KMS-11 (cell line): Measurements from ENCODE around the gene MAPKAP1.

ENCODE experiments used
- H2AFZ ChIP-seq: fragments of 200-600 bp; sonication (generic); 2 replicates; pipeline ENCODE4 v1.6.1; 2016; ENCODE audit warnings: antibody characterized with exemption, mixed run types, low read depth
- H3K27ac ChIP-seq: fragments of 200-600 bp; sonication (generic); 2 replicates; pipeline ENCODE4 v1.6.1; 2016; ENCODE audit warnings: mild to moderate bottlenecking, mixed run types
- H3K27me3 ChIP-seq: fragments of 200-600 bp; sonication (generic); 2 replicates; pipeline ENCODE4 v1.6.1; 2017; ENCODE audit warnings: mild to moderate bottlenecking, low read depth, mixed run types, moderate library complexity; ENCODE audit not compliant: insufficient read depth
- H3K36me3 ChIP-seq: fragments of 200-600 bp; sonication (generic); 2 replicates; pipeline ENCODE4 v1.6.1; 2017; ENCODE audit warnings: mild to moderate bottlenecking, mixed run types; ENCODE audit not compliant: insufficient read depth
- H3K4me1 ChIP-seq: fragments of 200-600 bp; sonication (generic); 2 replicates; pipeline ENCODE4 v1.6.1; 2016; ENCODE audit warnings: mild to moderate bottlenecking, low read depth, mixed run types; ENCODE audit not compliant: poor library complexity, severe bottlenecking
- H3K4me2 ChIP-seq: fragments of 200-600 bp; sonication (generic); 2 replicates; pipeline ENCODE4 v1.7.0; 2016; ENCODE audit warnings: mild to moderate bottlenecking, mixed run types
- H3K4me3 ChIP-seq: fragments of 200-600 bp; sonication (generic); IDR thresholded peaks from 2 replicates; pipeline ENCODE4 v1.6.1; 2017; ENCODE audit warnings: low read depth, low read length, mixed read lengths; ENCODE audit not compliant: insufficient read depth
- H3K79me2 ChIP-seq: fragments of 200-600 bp; sonication (generic); 2 replicates; pipeline ENCODE4 v1.6.1; 2016; ENCODE audit warnings: low read depth, mixed run types; ENCODE audit not compliant: insufficient read depth
- H3K9ac ChIP-seq: fragments of 200-600 bp; sonication (generic); 2 replicates; pipeline ENCODE4 v1.6.1; 2016; ENCODE audit warnings: mild to moderate bottlenecking, mixed run types
- H4K20me1 ChIP-seq: fragments of 200-600 bp; sonication (generic); 2 replicates; pipeline ENCODE4 v1.6.1; 2016; ENCODE audit warnings: mild to moderate bottlenecking, mixed run types; ENCODE audit not compliant: insufficient read depth
- TF ChIP-seq, protein P1 (sequence below): fragments of 200-600 bp; sonication (generic); conservative IDR thresholded peaks from 2 replicates; pipeline ENCODE4 v1.6.1; 2017; ENCODE audit warnings: low read depth, mild to moderate bottlenecking, antibody characterized with exemption, low read length, moderate library complexity, mixed read lengths

MAPKAP1 gene

DNA sequence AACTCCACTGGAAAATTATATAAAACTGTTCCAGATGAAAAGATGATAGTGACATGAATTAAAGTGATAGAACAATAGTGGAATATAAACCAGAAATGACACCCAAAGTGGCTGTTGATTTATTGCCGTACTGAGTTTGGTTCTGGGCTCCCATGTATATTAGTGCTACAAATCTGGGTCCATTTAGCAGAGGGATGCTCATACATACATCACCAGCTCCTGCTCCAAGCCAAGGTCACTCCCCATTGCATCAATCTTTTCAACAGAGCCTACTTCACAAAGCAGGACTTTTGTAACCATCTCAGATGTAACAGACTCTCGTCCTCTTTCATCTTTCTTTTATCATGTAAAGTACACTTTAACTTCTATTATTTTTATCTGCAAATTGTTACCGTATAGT lies 236.8 kb downstream of the MAPKAP1 start:
- no peak overlapping the region for H2AFZ ChIP-seq
- H3K9ac ChIP-seq: no peak overlapping the region
- no peaks in the 10 kb centered on the region for H3K27me3 ChIP-seq
- no peaks in the 10 kb centered on the region for H4K20me1 ChIP-seq
- H3K4me3 ChIP-seq: no peak overlapping the region
- no peaks in the 10 kb centered on the region for H3K79me2 ChIP-seq
- TF ChIP-seq, protein P1, sequence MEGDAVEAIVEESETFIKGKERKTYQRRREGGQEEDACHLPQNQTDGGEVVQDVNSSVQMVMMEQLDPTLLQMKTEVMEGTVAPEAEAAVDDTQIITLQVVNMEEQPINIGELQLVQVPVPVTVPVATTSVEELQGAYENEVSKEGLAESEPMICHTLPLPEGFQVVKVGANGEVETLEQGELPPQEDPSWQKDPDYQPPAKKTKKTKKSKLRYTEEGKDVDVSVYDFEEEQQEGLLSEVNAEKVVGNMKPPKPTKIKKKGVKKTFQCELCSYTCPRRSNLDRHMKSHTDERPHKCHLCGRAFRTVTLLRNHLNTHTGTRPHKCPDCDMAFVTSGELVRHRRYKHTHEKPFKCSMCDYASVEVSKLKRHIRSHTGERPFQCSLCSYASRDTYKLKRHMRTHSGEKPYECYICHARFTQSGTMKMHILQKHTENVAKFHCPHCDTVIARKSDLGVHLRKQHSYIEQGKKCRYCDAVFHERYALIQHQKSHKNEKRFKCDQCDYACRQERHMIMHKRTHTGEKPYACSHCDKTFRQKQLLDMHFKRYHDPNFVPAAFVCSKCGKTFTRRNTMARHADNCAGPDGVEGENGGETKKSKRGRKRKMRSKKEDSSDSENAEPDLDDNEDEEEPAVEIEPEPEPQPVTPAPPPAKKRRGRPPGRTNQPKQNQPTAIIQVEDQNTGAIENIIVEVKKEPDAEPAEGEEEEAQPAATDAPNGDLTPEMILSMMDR: no peak
- H3K36me3 ChIP-seq: no peaks in the 10 kb centered on the region
- H3K4me2 ChIP-seq: no peak overlapping the region
- H3K27ac ChIP-seq: no peak overlapping the region
- peaks cover 4% of the 10 kb centered on the region for H3K4me1 ChIP-seq

DNA sequence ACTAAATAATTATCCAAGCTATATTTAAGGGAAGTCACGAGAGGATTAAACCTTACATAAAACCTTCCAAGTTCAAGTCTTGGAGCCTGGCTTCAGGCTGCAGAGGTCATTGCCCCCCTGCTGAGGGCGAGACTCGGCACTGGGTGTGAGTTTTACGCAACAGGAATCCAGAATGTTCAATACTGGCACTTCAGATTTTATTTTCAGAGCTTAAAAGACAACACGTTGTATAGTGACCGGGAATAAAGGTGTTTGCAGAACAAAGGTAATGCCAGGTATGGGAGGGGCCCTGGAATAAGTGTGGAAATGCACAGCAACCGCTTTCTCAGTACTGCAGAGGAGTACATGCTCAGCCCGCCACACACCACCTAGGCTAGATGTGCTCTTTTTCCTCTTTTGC lies 238.4 kb downstream of the MAPKAP1 start:
- Histone ChIP-seq H3K4me1 (no peaks in the 10 kb centered on the region), H3K79me2 (no peaks in the 10 kb centered on the region), H3K4me3 (no peak overlapping the region), H3K27ac (no peak overlapping the region), H2AFZ (no peak overlapping the region), H3K4me2 (no peak overlapping the region), H3K9ac (no peak overlapping the region), H3K36me3 (no peaks in the 10 kb centered on the region), H4K20me1 (no peaks in the 10 kb centered on the region), H3K27me3 (no peaks in the 10 kb centered on the region)
- TF ChIP-seq, protein P1: no peak

DNA sequence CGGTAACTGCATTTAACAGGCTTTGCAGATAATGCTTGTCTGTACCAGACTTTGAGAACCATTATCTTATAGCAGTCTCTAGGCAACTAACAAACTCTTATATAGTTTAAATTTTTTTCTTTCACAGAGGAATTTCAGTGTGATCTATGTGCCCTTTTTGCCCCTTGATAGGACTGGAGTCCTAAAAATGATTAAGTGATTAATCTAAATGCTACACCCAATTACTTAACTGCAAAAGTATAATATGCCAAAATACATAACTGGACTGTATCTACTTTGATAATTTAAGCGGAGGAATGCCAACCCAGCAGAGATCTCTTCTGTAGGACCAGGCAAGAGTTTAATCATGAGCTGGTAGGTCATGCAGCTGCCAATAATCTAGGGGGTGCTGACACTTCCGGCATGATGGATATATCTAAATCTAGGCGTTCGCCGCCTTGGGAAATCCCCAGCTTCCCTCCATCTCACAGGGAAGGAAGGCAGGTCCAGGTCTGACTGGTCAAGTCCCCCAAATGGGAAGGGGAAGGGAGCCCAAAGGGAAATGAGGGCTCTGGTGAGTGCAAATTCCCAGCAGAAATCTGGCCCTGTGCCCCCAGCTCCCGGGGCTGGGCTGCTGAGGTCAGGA lies 239.8 kb downstream of the MAPKAP1 start:
- no peak overlapping the region for H3K27ac ChIP-seq
- no peaks in the 10 kb centered on the region for H3K36me3 ChIP-seq

DNA sequence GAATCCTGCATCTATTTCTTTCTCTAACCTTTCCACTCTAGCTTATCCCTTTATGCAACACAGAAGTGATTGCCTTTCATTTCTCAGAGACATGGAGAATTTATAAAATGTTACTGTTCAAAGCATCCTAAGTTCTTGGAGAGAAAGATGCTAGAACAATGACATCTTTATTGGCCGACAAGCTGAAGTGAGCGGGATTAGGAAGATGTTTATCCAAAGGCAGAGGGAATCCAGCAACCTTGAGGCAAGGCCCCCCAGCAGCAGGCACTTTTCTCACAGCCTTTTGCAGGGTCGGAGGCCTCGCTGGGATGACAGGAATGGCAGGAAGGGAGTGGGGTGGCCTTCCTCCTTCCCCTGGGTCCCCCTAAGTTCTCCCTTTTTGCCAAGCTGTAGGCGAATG lies 240.6 kb downstream of the MAPKAP1 start:
- Histone ChIP-seq H3K36me3 (no peaks in the 10 kb centered on the region), H3K9ac (no peak overlapping the region), H3K4me1 (no peaks in the 10 kb centered on the region), H3K27me3 (no peaks in the 10 kb centered on the region), H3K4me2 (no peak overlapping the region), H4K20me1 (no peaks in the 10 kb centered on the region), H3K4me3 (no peak overlapping the region), H2AFZ (no peak overlapping the region), H3K79me2 (no peaks in the 10 kb centered on the region), H3K27ac (no peak overlapping the region)
- TF ChIP-seq, protein P1: no peak

More for the DNA sequence above, 239.8 kb downstream of the MAPKAP1 start:
- no peak overlapping the region for H3K9ac ChIP-seq
- no peak overlapping the region for H2AFZ ChIP-seq
- H3K4me2 ChIP-seq: no peak overlapping the region
- H3K4me1 ChIP-seq: no peaks in the 10 kb centered on the region
- H4K20me1 ChIP-seq: no peaks in the 10 kb centered on the region
- no peak overlapping the region for H3K4me3 ChIP-seq
- TF ChIP-seq, protein P1: no peak
- H3K79me2 ChIP-seq: no peaks in the 10 kb centered on the region
- no peaks in the 10 kb centered on the region for H3K27me3 ChIP-seq
